Measurements from ENCODE around the gene TMCC1. TPM values are rescaled to one million over a fixed set of nuclear protein-coding genes. Genes with fewer than 3 reads are reported as not detected.

TMCC1 gene
- total RNA-seq, 1 donor from 2014 or later: 33.4 TPM

GRCh38 chr3:129732200-129732876, 161.2 kb downstream of the TMCC1 start:
- no peak for TF ChIP-seq CTCF (IDR thresholded peaks at IDR 0.05)
- no peaks in the 10 kb centered on the region for H3K4me1 ChIP-seq
- intact Hi-C loops (cut with DNase I): no loop called here
- H3K27ac ChIP-seq: no peak overlapping the region
- H3K36me3 ChIP-seq: no peaks in the 10 kb centered on the region
- H3K4me3 ChIP-seq: no peak overlapping the region
- DNase-seq (no peak), ATAC-seq (no peak)
- no peaks in the 10 kb centered on the region for H3K27me3 ChIP-seq (ENCODE audit: low read depth)
- H3K9me3 ChIP-seq: no peaks in the 10 kb centered on the region

GRCh38 chr3:129727707-129728106, 165.8 kb downstream of the TMCC1 start:
- Histone ChIP-seq H3K36me3 (no peaks in the 10 kb centered on the region), H3K4me1 (peaks cover 16% of the 10 kb centered on the region), H3K9me3 (no peaks in the 10 kb centered on the region), H3K27me3 (ENCODE audit: low read depth) (no peaks in the 10 kb centered on the region), H3K27ac (no peak overlapping the region), H3K4me3 (no peak overlapping the region)
- intact Hi-C loops (cut with DNase I): no loop called here
- DNase-seq: no peak
- no peak for TF ChIP-seq CTCF (IDR thresholded peaks at IDR 0.05)
- no peak for ATAC-seq

- intact Hi-C loops (cut with DNase I): no loop called here
- H3K36me3 ChIP-seq: no peaks in the 10 kb centered on the region
- no peak overlapping the region for H3K27ac ChIP-seq
- no peak overlapping the region for H3K4me3 ChIP-seq
- no peaks in the 10 kb centered on the region for H3K9me3 ChIP-seq
- no peak for TF ChIP-seq CTCF (IDR thresholded peaks at IDR 0.05)
- peaks cover 16% of the 10 kb centered on the region for H3K4me1 ChIP-seq
- ATAC-seq (peak; percentile 77 to 78), DNase-seq (no peak)
- no peaks in the 10 kb centered on the region for H3K27me3 ChIP-seq (ENCODE audit: low read depth)
Observed at GRCh38 chr3:129723558-129724324, 169.8 kb downstream of the TMCC1 start.

GRCh38 chr3:129722527-129722926, 171.0 kb downstream of the TMCC1 start:
- H3K4me3 ChIP-seq: no peak overlapping the region
- H3K36me3 ChIP-seq: no peaks in the 10 kb centered on the region
- H3K9me3 ChIP-seq: no peaks in the 10 kb centered on the region
- ATAC-seq (no peak), DNase-seq (no peak)
- H3K27me3 ChIP-seq (ENCODE audit: low read depth): no peaks in the 10 kb centered on the region
- intact Hi-C loops (cut with DNase I): no loop called here
- no peak for TF ChIP-seq CTCF (IDR thresholded peaks at IDR 0.05)
- peaks cover 16% of the 10 kb centered on the region for H3K4me1 ChIP-seq
- no peak overlapping the region for H3K27ac ChIP-seq

DNA sequence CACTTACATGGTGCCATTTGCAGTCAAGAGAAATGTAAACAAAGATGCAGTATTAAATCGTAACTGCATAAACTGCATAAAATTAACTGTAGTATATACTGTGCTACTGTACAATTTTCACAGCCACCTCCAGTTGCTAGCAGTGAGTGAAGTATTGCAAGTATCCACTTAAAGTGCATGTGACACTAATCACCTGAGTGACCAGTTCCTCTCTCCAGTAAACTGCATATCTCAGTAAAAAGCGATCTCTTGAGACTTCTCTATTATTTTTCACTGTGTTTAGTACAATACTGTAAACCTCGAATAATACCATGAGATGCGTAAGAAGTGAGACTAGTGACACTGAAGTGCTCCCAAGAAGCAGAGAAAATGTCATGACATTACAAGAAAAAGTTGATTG, 175.3 kb downstream of the TMCC1 start:
- H3K4me1 ChIP-seq: peaks cover 6% of the 10 kb centered on the region
- H3K27me3 ChIP-seq (ENCODE audit: low read depth): no peaks in the 10 kb centered on the region
- H3K4me3 ChIP-seq: no peak overlapping the region
- DNase-seq (no peak), ATAC-seq (peak in 1 of 2 donors; percentile 52)
- no peaks in the 10 kb centered on the region for H3K9me3 ChIP-seq
- H3K27ac ChIP-seq: no peak overlapping the region
- no peaks in the 10 kb centered on the region for H3K36me3 ChIP-seq
- no peak for TF ChIP-seq CTCF (IDR thresholded peaks at IDR 0.05)
- intact Hi-C loops (cut with DNase I): no loop called here

Measured in lower lobe of right lung (tissue), 2 donors.